HG02798 (cell line): Measurements from ENCODE around the gene HBZ.
"Not testable (repeated sequence)": the region's sequence is repeated elsewhere in the genome, so short reads cannot be mapped to it uniquely, and the experiment has no call there.

Experiments
- ATAC-seq: cut with Tn5 transposase; IDR thresholded peaks from one replicate; pipeline ENCODE4 v1.9.1; 2021; ENCODE audit warnings: mild to moderate bottlenecking; ENCODE audit not compliant: unreplicated experiment, poor library complexity

Gene HBZ

GRCh38 chr16:132120-132519 is 20.3 kb upstream of the HBZ start:
- no peak for ATAC-seq

DNA sequence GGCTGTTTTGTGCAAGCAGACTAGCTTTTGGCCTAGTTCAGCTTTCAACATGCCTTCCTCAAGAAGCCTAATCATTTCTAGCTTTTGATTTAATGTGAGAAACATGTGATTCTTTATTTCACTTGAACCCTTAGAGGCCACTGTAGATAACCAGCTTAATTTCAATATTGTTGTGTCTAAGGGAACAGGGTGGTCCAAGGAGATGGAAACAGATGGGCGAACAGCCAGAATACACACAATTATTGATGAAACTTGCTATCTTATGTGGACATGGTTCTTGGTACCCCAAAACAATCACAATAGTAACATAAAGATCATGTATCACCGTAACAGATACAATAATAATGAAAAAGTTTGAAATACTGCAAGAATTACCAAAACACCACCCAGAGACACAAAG is 18.7 kb upstream of the HBZ start:
- ATAC-seq, result no peak

DNA sequence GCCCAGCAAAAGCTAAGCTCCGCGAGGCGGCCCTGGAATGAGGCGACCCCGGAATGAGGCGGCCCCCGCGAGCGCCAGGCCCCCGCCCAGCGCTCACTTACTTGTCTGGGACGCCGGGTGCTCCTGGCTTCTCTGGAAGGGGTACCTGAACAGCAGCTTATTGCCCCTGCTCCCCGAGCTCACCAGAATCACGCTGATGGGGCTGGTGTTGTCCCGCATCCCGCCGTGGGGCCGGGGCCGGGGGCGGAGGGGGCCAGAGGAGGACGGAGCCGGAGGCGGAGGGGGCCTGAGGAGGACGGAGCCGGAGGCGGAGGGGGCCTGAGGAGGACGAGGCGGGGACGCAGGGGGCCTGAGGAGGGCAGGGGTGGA is 14.4 kb upstream of the HBZ start:
- ATAC-seq, result no peak

- ATAC-seq, result no peak
Observed at GRCh38 chr16:140175-140857, 12.1 kb upstream of the HBZ start.

GRCh38 chr16:142405-142967 is 10.0 kb upstream of the HBZ start:
- ATAC-seq, result no peak

GRCh38 chr16:143047-143446 is 9.4 kb upstream of the HBZ start:
- ATAC-seq, result no peak

DNA sequence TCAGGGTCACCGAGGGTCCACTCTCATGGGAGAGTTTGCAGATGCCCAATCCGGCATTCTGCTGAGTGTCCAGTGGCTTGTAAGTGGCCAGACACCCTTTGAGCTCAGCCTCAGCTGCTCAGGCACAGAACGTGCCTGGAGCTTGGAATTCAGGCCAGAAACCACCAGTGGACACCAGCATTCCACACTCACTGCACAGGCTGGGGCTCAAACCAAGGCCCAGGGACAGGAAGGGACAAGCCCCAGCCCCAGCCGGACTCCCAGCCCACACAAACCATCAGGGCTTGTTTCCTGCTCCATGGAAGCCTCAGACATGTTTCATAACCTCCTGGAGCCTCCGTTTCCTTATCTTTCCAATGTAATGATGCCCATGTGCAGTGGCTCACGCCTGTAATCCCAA is 9.0 kb upstream of the HBZ start:
- ATAC-seq, result no peak

DNA sequence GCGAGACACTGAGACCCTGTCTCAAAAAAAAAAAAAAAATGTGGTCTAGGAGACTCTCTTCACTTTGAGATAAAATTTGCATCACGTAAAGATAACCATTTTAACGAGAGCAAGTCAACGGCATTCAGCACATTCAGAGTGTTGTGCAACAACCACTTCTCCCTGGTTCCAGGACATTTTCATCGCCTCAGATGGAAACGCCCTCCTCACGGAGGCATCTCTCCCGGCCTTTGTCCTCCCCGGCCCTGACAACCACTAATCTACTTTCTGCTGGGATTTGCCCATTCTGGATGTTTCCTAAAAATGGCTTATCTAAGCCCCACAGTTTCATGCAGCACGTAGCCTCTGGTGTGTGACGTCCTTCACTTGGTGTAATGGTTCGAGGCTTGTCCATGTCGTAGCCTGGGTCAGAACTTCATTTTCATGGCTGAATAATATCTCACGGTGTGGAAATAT is 7.6 kb upstream of the HBZ start:
- no peak for ATAC-seq

DNA sequence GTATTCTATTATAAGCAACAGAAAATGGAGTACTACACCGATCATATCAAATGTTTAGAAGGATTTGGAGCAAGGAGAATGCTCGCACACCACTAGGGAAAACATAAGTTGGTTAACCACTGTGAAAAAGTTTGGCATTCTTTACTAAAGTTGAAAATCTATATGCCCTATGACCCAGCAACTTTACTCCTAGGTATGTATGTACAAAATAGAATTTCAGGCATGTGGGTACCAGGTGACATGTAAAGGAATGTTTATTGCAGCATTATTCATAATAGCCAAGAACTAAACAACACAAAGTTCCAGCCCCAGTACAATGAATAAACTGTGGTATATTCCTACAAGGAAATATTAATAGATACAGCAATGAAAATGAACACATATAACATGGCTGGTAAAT is 5.8 kb upstream of the HBZ start:
- no peak for ATAC-seq

DNA sequence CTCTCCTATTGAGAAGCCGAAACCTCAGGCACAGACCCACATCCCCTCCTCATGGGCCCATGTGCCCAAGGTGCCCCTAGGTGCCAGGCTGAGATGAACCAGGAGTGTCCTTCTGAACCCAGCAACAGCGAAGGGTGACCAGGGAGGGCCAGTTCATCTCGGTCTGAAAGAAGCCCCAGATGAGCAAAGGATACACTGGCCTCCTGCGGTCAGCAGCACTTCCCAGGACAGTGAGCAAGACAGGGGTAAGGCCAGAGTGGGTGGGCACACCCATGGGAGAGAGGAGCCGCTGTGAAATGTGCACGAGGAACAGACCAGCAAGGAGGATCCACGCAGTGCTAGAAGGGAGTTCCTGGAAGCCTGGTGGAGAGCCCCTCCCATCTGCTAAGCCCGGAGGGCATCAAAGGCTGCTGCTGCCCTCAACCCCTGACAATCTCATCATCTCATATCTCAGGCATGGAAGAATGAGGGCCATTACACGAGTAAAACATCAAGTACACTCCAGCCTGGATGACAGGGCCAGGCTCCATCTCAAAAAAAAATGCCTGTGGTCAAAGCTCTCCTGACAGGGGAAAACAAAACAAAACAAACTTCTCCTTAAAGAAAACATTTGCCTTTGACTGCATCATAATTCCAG is 3.3 kb upstream of the HBZ start:
- no peak for ATAC-seq

DNA sequence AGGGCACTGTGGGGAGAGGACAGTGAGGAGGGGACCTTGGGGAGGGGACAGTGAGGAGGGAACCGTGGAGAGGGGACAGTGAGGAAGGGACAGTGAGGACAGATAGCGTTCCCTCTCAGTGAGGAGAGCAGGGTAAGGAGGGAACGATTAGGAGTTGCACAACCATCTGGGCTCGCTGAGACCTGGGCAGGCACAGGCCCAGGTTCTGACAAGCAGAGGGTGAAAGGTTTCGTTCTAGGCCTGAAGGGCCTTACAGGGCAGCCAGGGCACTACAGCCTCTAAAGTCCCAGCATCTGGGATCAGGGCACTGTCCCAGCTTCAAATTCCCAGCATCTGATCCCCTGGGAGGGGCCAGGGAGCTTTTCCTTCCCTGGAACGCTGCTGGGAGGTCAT is 681 bp downstream of the HBZ start:
- ATAC-seq, result not testable (repeated sequence)

- not testable (repeated sequence) for ATAC-seq
Observed at GRCh38 chr16:153550-154216, 1.2 kb downstream of the HBZ start.

- no peak for ATAC-seq
Observed at GRCh38 chr16:154217-155030, 2.0 kb downstream of the HBZ start.

DNA sequence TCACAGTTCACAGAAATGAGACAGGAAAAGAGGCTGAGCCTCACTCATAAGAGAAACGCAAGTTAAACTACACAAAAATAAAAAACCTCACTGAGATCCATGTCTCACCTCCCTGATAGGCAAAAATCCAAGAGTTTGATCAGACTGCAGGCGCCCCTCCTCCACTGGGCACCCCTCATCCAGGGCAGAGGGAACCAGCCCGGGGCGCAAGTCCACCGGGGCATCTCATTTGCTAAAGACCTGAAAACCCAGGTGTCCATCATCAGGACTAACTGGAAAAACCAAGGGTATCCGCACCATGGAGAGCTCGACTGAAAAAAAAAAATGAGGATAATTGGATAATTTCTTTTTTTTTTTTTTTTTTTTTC is 2.6 kb downstream of the HBZ start:
- ATAC-seq, result no peak

DNA sequence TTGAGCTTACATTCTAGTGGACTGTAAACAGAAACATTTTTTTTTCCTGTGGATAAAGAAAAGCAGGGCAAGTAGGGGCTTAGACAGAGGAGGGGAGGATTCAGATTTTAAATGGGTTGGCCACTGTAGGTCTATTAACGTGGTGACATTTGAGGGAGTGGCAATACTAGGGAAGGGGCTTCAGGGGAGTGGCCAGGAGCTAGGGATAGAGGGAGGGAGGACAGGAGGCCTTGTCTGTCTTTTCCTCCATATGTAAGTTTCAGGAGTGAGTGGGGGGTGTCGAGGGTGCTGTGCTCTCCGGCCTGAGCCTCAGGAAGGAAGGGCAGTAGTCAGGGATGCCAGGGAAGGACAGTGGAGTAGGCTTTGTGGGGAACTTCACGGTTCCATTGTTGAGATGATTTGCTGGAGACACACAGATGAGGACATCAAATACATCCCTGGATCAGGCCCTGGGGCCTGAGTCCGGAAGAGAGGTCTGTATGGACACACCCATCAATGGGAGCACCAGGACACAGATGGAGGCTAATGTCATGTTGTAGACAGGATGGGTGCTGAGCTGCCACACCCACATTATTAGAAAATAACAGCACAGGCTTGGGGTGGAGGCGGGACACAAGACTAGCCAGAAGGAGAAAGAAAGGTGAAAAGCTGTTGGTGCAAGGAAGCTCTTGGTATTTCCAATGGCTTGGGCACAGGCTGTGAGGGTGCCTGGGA is 6.8 kb downstream of the HBZ start:
- no peak for ATAC-seq

- not testable (repeated sequence) for ATAC-seq
Observed at GRCh38 chr16:160242-160641, 7.8 kb downstream of the HBZ start.

GRCh38 chr16:160691-161190 is 8.3 kb downstream of the HBZ start:
- no peak for ATAC-seq

- ATAC-seq, result no peak
Observed at GRCh38 chr16:162271-162991, 10.0 kb downstream of the HBZ start.

- not testable (repeated sequence) for ATAC-seq
Observed at GRCh38 chr16:163139-163538, 10.7 kb downstream of the HBZ start.
